HG02885 (cell line): ENCODE data around the gene RMI2.

ENCODE experiments used
- ATAC-seq: cut with Tn5 transposase; IDR thresholded peaks from one replicate; pipeline ENCODE4 v1.9.1; 2021; ENCODE audit warnings: mild to moderate bottlenecking; ENCODE audit not compliant: unreplicated experiment, poor library complexity

Gene RMI2

DNA sequence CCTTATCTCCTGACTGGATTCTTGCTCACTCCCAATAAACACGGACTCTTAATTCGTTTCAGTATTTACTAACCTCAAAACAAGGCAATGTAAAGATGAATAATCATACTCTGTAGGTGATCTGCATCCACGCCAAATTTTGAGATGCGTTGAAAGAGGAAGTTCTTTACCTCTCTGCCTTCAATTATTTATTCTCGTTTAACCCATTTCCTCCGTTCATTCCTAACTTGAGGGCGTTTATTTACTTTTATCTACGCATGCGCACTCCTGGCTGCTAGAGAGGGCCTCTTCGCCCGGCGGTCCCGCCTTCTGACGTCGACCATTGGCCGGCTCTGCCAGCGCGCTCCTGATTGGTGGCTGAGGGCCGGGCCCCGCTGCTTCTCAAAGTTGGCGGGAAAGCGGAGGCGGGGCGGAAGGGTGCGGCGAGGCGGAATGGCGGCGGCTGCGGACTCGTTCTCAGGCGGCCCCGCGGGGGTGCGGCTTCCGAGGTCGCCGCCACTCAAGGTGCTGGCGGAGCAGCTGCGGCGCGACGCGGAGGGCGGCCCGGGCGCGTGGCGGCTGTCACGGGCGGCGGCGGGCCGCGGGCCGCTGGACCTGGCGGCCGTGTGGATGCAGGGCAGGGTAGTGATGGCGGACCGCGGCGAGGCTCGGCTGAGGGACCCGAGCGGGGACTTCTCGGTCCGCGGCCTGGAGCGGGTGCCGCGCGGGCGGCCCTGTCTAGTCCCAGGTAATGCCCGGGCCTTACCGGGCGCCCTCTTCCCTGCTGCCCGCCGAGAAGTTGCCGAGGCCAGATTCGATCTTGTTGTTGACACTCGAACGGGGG, at the start of gene RMI2:
Gene RMI2, plus strand, starts transcription at position 420 of the 823 bp plus-strand sequence. Its CDS starts 13 bp downstream, at position 433.
- peak; percentile 98 for ATAC-seq

DNA sequence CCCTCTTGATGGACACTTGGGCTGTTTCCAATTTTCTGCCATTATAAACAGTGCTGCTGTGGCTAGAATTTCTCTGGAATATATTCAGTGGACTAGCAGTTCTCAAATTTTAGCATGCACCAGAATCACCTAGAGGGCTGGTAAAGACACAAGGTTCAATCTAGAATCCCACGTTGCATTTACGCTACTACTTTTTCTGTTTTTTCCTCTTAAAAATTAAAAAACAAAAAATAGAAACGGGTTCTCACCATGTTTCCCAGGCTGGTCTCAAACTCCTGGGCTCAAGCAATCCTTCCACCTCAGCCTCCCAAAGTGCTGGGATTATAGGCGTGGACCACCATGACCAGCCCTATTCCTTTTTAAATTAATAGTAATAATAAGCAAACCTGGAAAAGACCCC, 49.6 kb upstream of the RMI2 start:
- ATAC-seq = no peak

GRCh38 chr16:11296351-11296705, 48.9 kb upstream of the RMI2 start:
- ATAC-seq = no peak

DNA sequence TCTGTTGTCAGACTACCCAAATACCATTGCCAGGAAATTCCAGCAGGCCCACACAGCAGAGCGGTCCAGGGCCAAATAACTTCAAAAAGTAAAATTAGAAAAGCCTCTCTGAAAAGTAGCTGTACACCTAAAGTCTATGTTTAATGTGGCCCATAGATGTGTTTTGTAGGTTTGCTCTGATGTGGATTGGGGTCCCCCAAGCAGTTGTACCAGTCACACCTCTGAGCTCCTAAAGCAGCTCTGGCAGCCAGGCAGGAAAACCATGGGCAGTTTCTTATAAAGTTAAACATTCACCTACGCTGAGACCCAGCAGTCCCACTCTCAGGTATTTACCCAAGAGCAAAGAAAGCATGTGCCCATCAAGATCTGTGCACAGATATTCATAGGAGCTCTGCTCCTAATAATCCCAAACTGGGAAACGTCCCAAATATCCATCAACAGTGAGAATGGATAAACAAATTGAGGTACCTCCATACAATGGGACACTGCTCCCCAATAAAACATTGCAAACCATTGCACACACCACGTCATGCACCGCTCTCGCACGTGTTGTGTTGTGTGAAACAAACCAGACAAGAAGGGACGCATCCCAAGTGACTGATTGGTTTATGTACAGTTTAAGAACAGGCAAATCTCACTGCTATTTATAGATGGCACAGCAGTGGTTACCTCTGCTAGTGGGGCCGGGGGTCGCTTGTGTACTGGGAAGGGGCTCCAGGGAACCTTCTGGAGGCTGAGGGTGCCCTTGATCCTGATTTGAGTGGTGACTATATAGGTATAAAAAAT, 48.4 kb upstream of the RMI2 start:
- peak; percentile 25 for ATAC-seq

GRCh38 chr16:11297492-11298142, 47.6 kb upstream of the RMI2 start:
- ATAC-seq = peak; percentile 79

GRCh38 chr16:11298143-11298900, 46.9 kb upstream of the RMI2 start:
- no peak for ATAC-seq

DNA sequence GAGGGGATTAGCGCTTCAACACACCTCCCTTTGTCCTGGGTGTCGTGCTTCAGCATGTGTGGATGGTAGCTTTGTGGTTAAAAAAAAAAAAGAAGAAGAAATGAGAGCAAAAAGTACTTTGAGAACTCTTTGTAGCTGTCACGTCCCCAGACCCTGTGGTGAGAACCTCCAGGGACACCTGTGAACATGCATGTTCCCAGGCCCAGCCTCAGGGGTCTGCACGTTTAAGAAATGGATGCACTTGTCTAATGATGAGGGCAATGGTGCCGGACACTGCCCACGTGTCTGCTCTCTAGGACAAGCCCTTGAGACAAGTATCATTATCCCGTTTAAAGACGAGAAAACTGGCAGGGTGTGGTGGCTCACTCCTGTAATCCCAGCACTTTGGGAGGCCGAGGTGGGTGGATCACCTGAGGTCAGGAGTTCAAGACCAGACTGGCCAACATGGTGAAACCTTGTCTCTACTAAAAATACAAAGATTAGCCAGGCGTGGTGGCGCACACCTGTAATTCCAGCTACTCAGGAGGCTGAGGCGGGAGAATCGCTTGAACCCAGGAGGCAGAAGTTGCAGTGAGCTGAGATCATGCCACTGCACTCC, 46.2 kb upstream of the RMI2 start:
- peak; percentile 40 for ATAC-seq

- no peak for ATAC-seq
Measured at GRCh38 chr16:11299865-11300559, 45.2 kb upstream of the RMI2 start.

DNA sequence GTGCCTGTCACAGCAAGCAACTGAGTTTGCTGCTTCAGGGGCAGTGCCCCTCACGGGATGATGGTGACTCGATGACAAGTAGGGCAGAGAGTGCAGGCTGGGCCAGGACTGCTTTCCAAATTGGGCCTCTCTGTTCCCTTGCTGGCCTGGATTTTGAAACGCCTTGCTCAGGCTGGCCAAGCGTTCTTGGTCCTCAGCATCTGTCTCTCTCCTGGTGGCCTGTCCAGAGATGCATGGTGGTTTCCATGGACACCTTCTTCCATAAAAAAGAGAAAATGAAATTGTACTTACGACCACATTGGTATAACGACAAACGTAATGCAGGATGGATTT, 44.7 kb upstream of the RMI2 start:
- ATAC-seq = no peak

DNA sequence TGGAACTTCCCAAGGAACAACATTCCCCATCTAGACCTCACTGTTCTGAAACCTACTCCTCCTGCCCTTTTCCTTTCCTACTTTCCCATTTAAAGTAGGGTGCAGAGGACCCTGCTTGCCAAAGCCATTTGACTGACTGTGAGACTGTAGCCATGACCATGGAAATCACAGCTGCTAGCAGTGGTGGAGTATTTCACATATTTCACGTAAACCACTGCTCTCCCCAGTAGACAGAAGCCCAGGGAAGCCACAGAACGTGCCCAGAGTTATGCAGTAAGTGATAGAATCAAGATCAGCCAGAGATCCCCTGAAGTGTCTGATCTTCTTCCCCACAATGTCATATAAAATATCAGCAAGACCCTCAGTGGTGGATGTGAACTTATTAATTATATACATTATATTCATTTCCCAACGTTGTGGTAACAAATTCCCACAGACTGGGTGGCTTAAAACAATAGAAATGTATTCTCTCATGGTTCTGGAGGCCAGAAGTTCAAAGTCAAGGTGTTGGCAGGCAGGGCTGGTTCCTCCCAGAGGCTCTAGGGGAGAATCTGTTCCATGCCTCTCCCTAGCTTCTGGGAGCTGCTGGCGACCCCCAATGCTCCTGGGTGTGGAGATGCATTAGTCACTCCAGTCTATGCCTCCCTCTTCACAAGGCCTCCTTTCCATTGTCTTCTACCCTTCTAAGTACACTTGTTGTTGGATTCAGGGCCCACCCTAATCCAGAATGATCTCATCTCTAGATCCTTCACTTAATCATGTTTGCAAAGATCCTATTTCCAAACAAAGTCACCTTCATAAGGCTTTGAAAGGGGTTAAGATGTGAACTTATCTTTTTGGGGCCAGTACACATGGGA, 43.4 kb upstream of the RMI2 start:
- no peak for ATAC-seq

DNA sequence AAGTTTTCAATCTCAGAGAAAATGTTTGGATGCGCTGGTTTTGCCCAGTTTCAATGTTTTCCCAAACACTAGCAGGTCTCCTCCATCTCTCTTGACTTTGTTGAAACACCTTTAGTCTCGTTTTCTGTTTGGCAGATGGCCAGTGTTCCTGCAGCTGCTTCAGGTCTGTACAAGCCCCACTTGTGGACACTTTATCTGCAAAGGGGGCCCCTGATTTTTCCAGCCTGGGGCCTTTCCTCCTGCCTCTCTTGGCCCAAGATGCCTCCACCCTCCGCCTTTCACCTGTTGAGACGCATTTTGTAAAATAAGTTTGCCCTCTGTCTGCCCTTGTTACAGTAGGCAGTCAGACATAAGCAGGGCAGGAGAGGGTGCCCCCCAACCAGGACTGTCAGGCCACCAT, 42.3 kb upstream of the RMI2 start:
- no peak for ATAC-seq

GRCh38 chr16:11303405-11304138, 41.7 kb upstream of the RMI2 start:
- no peak for ATAC-seq

DNA sequence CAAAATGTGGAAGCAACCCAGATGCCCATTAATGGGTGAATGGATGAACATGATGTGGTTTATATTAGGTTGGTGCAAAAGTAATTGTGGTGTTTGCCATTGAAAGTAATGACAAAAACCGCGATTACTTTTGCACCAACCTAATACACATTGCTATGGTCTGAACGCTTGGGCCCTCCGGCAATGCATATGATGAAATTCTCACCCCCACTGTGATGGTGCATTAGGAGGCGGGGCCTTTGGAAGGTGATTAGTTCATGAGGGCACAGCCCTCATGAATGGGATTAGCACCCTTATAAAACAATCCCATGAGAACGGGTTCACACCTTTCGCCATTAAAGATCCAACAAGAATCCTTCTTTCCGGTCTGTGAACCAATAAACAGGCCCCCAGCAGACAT, 38.9 kb upstream of the RMI2 start:
- ATAC-seq = no peak

DNA sequence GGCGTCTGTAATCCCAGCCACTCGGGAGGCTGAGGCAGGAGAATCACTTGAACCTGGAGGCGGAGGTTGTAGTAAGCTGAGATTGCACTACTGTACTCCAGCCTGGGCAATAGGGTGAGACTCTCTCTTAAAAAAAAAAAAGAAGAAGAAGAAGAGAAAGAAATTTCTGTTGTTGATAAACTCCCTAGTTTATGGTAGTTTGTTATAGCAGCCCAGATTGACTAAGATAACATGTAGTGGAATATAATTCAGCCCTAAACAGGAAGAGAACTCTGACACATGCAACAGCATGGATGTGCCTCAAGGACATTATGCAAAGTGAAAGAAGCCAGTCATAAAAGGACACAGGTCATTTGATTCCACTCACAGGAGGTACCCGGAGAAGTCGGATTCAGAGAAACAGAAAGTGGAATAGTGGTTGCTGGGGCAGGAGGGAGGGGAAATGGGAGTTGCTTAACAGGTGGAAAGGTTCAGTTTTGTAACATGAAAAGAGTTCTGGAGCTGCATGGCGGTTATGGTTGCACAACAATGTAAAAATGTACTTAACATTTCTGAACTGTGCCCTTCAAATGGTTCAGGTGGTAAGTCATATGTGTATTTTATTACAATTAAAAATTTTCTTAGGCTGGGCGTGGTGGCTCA, 38.1 kb upstream of the RMI2 start:
- ATAC-seq = no peak

DNA sequence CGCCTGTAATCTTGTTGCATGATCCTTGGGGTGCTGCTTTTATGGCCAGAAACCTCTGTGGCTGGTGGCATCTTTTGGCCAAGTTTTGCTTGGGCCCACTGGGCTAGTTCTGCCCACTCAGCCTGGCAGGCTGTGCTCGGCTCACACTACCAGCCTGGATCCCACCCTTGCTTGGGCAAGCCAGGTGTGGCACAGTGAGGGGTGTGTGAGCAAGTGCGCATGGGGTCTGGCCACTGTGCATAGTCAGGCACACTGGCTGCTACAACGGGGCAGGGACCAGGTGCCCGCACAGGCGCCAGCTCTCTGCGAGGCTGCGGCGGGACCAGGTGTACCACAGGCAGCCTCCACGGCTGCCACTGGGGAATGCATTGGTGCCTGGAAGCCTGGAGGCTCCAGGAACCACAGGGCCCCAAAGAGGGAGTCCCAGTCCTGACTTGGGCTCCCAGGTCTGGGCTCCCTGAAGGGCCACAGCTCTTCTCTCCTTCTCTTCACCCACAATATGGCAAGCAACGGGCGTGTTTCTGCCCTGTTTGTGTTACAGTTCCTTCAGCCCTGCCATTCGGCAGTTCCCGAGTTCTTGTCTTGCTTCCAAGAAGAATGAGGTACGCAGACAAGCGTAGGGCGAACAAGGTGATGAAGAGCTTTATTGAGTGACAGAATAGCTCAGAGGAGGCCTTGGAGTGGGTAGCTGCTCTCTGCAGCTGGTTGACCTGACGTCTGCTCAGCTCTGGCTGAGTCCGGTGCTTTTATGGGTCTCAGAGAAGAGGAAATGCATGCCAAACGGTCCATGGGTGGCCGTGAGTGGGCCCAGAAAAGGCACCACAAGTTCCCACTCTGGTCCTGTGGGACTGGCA, 37.4 kb upstream of the RMI2 start:
- no peak for ATAC-seq

DNA sequence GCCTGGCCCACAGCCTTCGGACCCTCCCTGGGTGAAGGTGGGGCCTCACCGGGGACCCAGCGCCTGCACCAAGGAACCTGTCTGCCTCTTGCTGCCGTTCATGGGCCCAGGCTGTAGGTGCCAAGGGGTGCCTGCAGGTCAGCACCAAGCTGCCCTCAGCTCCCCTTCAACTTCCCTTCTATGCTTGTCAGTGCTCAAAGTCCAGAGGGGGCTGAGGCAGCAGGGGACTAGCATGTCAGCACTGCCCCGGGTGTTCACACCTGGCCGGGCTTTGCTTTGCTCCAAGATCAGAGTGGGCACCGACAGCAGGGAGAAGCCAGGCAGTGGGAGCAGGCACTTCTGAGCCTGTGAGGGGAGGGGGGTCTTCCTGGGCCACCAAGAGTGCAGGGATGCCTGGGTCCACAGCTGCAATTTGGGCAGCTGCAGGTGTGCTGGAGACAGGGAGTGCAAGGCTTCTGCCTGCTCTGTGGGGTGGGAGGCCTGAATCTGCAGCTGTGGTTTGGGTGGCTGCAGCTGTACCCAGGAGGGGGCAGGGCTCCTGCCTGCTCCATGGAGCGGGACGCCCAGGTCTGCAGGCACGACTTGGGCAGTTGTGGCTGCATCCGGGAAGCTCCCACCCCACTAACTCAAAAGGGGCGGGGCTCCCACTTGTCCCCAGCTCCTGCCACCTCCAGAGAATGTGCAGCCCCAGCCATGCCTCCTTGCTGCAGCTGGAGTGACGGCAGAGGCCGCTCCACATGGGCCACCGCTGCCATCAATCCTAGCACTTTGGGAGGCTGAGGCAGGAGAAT, 36.6 kb upstream of the RMI2 start:
- peak; percentile 30 for ATAC-seq
